Measurements from ENCODE around the gene CFAP99.
A peak's percentile ranks its signal among the peaks of the same experiment; 100 is the strongest.

The CFAP99 gene

DNA sequence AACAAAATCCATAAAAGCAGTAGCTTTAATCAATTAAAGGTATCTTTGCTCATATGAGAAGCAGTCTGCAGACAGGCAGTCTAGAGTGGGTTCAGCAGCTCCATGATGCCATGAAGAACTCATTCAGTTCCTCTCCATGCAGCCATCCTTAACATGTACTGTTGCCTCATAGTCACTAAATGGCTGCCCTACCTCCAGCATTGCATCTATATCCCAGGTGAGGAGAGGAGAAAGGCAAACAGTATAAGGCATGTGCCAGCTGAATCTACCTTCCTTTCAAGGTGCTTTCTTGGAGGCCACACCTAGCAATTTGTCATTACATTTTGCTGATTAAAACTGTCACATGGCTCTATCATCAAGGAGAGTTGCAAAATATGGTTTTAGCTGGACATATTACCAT, 13.2 kb downstream of the CFAP99 start:
- DNase-seq, result no peak

DNA sequence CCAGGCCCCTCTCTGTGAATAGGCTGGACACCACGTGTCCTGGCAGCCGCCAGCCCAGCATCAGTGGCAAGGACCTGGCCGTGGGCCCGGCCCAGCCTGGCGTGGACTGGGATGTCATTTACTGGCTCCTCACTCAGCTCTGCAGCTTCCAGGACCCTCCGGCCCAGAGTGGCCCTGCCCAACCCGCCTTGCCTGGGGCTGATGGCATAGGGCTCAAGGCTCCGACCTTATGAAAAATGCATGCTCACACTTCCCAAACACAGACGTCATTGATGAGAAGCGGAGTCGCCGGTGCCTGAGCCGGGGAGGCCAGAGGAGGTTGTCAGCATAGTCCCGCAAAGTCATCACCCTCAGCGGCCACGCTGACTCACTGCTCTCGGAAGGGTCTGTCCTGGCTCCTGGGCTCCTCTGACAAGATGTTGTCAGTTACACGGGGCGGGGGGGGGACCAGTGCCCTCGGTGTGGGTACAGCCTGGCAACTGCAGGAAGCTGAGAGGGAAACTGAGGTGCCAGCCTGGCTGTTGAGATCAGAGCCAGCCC, 14.3 kb downstream of the CFAP99 start:
- DNase-seq, result no peak

DNA sequence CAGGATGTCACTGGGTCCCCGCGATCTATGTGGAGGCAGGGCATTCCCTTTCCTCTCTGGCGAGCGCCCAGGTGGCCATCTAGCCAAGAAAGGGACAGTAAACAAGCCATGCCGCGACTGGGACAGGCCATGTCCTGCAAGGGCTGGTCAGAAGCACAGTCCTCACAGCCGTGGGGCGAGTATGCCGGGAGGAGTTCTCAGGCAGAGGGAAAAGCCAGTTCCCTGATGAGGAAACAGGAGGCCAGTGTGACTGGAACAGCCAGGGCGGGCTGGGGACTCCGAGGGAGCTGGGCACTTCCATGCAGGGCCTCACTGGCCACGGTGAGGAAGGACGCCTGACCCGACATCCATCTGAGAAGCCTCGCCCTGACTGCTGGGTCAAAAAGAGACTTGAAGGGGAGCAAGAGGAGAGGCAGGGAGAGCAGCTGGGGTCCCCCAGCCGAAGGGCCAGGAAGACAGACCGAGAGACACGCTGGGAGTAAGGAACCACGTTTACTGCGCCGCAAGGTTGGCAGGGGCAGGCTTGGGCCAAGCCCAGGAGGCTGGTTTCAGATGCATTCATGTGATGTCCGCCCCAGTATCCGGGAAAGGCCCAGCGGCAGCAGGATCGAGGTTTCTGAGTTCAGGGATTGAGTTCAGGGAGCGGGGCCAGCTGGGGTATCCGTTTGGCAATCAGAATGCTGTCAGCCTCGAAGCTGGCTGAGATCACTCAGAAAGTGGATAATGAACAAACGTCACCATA, 15.0 kb downstream of the CFAP99 start:
- DNase-seq, result no peak

DNA sequence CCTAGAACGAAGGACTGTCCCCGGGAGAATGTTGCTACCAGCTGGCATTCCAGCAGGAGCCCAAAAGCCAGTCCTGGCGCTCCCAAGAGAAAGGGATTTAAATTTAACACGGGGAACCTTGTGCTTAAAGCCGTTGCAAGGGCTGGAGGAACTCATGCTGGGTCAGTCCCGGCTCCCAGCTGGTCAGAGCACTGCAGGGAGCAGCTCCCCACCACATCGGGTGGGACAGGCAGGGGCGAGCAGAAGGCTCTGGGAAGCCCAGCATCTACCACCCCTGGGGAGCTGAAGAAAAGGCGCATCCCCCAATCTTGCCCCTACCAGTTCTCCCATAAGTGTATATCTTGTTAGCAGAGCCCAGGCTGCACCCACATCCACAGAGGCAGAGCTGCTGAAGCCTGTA, 15.7 kb downstream of the CFAP99 start:
- no peak for DNase-seq

DNA sequence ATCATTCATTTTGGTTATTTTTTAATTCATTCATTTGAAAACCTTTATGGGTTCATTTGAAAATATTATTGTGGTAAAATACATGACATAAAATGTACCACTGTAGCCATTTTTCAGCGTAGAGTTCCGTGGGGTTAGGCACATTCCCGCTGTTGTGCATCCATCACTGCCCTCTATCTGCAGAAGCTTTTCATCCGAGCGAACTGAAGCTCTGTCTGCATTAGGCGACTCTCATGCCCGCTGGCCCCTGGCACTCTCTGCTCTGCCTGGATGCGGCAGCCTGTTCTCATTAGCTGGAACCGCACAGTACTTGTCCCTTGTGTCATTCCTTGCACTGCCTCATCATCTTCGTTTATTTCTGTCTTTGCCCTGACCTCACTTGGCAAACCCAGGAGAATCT, 17.5 kb downstream of the CFAP99 start:
- no peak for DNase-seq

DNA sequence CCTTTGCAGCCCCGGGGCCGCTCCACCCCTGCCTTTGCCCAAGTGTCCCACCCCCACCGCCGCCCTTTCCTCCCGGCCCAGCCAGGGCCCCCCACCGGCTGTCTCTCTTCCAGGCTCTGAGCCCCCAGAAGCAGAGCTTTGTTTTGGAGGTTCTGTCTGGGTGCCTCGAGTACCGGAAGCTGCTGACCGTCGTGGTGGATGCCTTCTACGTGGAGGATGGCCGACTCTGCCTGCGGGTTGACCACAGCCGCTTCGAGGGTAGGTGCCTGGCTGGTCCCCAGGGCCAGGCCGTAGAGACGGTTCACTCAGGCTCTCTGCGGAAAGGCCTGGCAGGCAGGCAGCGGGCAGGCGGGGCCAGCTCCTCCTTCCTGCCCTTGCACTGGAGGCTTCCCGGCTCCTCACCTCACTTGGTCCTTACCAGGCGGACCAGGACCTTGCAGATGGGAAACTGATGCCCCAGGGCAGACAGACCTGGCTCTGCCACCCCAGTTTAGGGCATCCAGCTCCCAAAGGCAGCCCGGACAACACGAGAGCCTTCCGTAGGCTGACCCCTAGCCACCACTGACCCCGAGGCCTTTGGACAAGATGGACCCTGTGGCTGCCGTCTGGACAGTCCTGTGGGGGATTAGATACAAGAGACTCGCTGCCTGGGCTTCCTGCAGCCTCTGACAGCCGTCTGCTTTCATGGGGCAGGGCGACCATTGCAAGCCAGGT, 18.2 kb downstream of the CFAP99 start:
- no peak for DNase-seq

DNA sequence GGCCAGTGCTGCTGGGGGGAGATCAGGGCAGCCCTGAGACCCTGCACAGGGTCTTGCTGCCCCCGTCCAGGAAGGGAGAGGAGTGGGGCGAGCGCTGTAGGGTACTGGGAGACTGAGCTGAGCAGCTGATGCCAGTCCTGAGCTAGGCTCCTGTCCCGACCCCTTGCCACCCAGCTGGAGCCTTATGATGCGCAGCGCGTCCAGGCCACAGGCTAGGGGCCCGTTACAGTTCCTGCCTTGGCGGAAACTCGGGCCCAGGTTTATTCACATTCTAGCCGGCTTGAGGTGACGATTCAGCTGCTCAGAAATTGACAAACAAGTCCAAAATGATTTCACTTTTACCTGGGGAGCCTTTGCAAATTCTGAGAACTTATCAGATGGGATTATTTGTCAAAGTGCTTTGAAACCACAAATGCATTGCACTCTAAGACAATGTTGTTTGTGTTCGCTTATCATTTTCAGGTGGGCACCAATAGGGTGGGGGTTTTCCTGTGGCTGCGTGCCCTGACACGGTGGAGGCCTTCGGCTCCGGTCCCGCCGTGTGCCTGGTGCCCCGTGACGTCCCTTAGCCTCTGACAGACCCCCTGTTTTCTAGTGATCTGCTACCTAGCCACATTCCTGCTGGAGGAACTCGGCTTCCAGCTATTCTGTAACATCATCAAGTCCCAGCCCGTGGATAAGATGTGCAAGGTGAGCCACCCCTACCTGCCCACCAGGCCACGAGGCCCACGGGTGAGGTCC, 18.9 kb downstream of the CFAP99 start:
- no peak for DNase-seq

DNA sequence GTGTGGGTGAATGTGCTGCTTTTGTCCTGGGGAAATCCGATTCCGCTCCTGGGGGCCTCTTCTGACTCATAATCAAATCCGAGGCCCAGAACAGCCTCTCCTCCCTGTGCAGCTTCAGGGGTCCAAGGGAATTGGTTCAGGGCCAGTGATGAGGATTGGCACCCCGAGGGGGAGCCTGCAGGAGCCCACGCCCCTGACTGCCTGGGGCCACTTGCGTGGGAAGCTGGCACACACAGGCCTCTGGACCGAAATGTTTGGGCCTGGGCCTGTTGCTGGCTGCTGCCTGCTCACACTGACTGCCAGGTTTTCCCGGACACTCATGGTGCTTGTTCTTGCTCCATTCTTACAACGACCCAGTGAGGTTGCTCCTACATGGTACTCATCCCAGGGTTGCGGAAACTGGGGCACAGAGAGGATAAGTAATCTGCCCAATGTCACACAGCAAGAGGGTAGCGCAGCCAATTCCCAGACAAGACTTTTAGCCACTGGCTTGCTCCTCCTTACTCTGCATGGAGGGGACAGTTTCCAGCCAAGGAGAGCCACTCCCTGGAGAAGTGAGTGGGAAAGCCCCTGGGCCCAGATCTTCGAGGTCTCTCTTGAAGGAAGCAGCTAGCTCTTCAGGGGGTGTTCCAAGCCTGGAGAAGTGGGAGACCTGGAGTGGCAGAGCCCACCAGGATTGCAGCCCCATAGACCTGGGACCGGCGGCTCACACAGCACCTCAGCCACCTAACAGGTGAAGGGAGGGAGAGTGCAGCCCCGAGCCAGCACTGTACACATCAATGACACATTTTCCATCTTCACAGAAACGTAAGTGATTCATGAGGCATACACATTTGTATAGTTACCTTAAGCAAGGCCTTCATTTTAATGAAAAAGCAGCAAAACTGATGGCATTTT, 20.3 kb downstream of the CFAP99 start:
- no peak for DNase-seq

DNA sequence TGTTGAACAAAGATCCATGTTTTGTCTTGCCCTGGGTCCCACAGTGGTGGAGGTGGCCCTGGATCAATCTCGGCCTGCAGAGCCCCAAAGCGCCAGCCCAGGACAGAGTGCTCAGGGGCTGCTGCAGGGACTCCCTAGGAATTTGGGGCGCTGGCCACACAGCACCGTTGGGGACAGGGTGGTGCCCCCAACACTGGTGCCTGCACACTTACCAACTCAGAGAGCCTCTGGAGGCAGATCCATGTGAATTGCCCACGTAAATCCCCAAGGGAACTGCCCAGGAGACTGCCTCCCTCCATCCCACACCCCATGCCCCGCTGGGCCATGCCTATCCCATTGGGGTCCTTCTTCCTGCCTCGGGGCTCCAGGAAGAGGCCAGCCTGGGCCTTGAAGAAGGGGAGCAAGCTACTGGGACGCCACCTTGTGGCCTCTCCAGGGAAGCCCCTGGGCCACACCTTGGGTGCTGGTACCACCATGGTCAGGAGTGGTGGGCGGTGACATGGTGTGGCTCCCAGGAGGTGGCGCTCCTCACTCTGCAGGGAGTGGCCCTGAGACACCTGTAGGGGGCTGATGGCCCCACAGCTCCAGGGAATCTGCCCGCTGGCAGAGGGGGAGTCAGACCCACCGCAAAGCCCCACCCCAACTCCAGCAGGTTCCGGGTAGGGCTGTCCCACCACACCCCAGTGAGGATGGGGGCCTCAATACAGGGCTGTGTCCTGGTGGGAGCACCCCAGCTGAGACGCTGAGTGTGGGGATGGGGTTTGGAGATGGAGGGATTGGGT, 22.8 kb downstream of the CFAP99 start:
- peak; percentile 52 for DNase-seq

DNA sequence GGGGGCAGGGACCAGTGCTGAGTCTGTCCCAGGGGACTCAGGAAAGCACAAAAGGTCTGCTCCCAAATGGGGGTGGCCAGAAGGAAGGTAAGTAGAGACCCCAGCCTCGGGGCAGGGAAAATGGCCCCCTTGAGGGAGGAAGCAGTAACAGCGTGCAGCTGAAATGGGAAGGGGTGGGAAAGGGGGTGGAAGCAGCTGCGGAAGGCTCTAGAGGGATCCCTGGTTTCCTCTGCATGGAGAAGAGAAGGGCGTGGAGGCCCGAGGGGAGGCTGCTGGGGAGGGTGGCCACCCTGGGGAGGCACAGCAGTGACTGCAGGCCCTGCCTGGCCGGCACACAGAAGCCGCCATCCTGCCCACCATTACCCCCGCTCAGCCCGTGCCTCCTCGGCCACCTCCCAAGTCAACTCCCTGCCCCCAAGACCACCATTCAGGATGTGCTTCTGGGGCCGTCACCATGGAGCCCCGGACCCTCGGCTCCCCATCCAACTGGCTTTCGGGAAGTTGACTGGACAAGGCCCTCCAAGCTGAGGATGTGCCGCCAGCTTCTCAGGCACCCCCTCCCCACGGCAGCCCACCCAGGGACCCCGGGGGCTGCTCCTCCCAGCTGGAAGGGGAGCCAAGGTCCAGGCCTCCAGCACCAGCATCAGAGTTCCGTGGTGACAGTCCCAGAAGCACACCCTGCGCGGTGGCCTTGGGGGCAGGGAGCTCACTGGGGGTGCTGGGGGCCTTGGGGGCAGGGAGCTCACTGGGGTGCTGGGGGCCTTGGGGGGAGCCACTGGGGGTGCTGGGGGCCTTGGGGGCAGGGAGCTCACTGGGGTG, 23.6 kb downstream of the CFAP99 start:
- no peak for DNase-seq

DNA sequence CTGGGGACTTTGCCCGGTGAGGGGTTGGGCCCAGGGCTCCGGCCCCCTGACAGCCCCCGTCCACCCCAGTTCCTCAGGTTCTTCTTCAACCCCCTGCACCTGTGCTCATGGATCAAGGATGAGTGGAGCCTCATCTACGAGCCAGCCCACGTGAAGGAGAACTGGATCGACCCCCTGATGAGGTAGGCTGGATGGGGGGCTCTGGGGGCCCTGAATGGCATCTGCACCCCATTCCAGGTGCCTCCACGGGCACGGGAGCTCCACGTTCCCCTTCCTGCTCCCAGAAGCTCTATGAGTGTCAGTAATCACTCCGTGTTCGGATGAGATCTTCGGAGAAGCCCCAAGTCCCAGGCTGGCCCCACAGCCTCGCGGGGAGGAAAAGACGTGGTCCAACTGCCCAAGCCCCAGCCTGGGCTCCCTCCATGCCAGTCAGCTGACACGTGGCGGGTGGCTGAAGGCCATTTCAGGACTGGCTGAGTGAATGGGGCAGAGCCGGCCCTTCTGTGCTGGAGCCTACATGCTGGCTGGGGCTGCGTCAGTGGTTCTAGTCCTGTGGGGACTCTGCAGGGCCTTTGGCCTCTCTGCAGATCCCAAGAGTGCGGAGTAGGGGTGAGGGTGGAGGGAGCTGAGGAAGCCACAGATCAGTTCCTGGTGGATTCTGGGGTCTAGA, 24.4 kb downstream of the CFAP99 start:
- DNase-seq, result no peak

DNA sequence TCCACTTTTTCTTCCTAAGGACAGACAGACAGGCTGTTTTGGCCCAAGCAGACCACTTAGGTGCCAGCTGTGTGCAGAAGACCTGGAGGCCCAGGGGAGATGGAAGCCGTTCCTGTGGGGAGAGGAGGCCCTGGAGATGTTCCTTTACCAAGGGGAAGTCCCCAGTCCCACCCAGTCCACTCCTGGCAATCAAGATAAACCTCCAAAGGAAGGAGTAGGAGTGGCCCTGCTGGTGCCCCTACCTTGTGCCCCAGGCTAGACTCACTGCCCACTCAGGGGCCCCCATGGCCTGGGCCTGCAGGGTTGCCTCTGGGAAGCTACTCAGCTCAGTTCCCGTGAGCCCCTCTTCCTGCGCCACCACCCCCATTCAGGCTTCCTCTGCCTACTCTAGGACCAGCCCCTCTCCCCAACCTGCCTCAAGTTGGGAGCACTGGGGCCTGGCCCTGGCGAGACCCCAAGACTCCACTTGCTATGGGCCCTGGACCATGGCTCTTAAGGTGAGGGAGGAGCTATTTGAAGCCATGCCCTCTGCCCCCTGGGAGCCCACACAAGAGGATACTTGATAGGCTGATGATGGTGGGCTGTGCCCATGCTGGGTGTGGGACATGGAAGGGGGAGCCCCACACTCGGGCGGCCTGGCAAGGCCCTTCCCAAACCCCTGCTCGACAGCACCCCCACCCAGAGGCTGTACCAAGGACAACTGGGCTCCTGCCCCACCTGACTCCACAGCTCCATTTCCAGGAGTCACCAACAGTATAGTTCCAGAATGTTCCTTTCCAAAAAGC, 25.4 kb downstream of the CFAP99 start:
- DNase-seq, result no peak

DNA sequence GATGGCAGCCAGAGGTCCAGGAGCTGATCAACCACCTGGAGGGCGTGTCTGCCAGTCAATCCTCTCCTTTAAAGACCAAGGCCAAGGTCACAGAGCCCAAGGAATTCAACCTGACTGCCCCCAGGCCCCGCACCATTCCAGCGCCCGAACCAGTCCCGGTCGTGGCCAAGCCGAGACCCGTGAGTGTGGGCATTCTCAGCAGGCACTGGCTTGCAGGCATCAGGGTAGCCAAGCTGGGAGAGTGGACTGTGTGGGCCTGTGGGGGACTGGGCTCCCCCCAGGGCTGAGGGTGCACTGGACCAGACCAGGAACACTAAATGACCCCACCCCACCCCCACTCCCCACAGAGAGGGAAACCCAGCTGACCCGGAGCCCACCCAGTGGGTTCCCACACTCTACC, 26.4 kb downstream of the CFAP99 start:
- DNase-seq, result no peak

DNA sequence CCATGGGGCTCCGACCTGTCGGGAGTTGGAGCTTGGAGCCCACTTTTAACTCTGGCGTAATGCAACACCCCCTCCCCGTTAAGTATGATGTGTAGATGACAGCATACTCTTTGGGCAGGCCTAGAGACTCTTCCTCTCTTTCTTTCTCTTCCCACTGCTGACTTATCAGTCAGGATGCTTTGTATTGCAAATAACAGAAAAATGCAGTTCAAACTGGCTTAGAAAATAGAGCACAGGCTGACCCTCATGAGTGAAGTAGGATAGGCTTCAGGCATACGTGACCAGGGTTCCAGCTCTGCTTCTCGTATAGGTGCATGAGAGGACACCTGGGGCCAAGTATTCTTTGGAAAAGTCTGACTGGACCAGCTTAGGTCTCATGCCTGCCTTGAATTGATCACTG, 26.8 kb downstream of the CFAP99 start:
- DNase-seq, result no peak

DNA sequence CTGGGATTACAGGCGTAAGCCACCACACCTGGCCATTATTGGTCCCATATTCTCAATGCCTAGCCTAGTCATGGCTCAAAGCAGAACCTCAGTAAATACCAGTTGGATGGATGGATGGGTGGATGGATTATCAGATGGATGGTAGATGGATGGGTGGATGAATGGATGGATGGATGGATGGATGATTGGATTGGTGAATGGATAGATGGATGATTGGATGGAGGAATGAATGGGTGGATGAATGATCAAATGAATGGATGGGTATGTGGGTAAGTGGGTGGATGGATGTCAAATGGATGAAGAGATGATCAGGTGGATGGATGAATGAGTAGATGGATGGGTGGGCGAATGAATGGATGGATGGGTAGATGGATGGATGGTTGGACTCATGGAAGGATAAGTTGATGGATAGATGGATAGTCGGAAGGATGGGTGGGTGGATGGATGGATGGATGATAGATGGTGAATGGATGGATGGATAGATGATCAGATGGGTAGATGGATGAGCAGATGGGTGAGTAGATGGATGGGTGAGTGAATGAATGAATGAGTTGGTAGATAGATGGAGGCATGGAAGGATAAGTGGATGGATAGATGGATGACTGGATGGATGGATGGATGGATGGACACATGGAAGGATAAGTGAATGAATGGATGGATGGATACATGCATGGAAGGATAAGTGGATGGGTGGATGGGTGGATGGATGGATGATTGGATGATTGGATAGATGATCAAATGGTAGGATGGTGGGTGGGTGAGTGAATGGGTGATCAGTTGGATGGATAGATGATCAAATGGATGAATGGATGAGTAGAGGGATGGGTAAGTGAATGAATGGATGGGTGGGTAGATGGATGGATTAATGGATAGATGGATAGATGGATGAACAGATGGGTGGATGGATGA, 28.2 kb downstream of the CFAP99 start:
- DNase-seq, result no peak

DNA sequence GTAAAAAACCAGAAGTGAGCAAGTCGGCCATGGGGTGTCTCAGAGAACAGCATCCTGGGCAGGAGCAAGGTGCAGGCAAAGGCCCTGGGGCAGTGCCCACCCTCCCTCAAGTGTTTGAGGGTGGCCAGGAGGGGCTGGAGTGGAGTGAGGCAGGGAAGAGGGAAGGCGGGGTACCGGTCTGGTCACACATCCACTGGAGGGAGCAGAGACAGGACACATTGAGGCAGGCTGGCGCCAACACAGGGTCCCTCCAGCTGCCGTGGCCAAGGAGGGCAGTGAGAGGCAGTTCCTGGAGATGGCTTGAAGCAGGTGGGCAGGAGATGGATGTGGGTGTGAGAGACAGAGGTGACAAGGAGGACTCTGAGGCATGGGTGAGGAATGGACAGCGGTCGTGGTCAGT, 29.8 kb downstream of the CFAP99 start:
- DNase-seq, result no peak

DNA sequence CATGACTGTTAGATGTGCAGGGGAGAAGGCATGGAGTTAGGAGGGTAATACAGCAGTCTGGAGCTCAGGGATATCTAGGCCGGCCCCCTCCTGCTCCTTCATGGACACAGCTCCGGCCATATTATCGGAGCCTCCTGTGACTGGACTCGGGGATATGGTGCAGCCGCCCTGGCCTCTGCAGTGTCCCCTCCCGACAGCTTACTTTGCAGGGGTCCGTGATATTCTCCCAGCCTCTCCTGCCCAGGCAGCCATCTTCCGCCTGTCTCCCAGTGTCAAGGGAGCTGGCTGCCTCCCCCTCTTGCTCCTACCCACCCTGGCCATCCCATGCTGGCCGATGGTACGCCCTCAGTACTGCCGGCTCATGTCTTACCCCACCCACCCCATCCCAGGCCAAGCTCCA, 30.3 kb downstream of the CFAP99 start:
- DNase-seq, result no peak

Measured in activated T-cell treated with anti-CD3 and anti-CD28 coated beads for 4 hours (primary cell).